DMS 273 (cell line): ENCODE measurements around the gene SLIT3.

Source experiments
- DNase-seq: peaks from one replicate; lab custom pipeline; 2025; ENCODE audit not compliant: unreplicated experiment; lab: John Stamatoyannopoulos, UW

Gene SLIT3

DNA sequence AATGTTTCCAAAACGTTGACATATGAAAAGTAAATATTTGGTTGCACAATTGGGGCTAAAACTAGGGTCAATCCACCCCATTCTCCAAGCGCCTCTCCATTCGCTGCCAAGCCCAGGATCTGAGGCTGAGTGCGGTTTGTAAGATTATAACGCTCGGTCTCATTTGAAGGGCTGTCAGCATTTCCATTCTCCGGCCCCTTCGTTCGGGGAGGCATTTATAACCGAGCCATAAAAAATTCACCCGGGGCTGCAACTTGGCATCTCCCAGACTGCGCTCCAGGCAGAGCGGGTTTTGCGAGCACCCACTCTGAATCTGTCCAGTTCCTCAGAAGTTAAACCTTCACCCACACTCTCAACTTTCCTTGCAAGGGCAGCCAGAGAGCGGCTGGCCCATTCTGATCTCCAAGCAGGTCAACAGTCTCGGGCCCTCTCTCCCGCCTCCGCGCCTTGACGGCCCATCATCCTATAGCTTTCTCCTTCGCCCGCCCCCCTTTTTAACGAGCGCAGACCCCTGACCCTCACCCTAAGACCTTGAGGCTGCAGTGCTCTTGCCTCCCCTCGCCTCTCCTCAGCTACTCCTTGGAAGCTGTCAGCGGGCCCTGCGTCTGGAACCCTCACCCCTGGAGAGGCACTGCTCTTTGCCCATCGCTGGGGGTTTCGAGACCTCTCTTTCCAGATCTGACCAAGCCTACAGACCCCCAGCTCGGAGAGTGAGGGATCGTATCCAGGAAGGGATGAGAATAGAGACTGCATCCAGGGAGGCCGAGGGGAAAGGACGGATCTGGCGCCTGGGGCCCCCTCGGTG lies 1.1 kb downstream of the SLIT3 start:
- peak; percentile 15 for DNase-seq

DNA sequence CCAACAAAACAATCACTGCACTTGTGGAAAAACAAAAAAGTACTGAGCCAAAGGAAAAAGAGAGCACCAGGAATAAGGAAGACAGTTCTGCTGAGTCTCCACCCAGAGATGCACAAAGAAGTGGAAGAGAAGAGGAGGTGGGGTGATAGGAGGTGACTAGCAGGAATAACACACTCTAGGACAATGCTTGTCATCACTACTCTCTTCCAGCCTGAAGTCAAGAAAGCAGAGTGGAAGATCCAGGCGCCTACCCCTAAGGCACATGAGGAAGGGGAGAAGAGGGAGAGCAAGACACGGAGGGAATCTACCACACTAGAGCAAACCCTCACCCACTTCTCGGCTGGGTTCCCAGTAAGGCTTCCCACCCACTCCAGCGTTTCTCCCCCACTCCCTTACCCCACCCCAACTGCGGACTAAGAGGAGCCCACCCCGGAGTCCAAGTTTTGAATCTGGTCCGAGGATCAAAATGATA lies 1.7 kb downstream of the SLIT3 start:
- no peak for DNase-seq

DNA sequence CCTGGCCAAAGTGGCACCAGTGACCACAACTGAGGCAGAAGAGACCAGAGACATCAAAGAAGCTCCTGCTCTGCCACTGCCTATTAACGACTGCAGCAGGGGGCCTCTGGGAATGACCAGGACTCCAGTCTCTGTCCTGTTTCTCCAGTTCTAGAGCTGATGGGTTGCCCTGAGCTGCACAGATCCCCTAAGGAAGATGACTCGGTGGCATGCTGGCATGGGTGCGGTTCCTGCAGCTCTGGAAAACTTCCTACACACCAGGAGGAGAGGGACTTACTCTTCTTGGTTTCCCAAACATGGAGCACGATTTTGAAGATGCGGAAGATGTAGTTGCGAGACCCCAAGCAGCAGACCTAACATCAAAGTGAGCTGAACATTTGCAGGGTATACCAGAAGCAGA lies 2.7 kb downstream of the SLIT3 start:
- no peak for DNase-seq

DNA sequence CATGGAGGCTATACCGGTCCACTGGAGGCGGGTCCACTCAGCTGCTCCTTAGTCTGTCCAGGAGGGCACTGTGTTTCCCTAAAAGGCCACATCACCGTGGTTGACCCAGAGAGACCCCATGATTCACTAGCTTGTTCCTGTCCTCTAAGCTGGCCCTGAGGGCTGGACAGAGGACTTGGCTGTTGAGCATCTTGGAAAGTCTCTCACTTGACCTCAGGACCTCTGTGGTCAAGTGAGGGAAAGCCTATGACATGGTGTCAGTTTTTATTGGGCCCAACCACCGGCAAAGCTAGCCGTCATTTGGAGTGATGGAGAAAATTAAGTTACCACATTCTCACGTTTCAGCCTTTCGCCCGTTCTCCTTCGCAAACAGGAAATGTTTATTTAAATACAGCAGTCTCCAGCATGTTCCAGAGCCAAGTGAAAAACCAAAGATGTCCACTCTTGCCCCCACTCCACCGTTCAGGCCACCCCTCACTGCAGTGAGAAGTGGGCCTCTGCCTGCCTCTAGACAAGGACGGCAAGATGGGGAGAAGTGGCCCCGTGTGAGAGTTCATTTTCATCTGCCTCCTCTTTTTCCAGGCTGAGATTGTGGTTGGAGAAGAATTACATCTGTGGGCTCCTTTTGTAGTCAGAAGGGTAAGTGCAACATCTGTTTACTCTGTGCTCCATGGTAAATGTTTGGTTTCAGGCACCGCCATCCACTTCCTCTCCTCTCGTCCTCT lies 4.4 kb downstream of the SLIT3 start:
- no peak for DNase-seq

DNA sequence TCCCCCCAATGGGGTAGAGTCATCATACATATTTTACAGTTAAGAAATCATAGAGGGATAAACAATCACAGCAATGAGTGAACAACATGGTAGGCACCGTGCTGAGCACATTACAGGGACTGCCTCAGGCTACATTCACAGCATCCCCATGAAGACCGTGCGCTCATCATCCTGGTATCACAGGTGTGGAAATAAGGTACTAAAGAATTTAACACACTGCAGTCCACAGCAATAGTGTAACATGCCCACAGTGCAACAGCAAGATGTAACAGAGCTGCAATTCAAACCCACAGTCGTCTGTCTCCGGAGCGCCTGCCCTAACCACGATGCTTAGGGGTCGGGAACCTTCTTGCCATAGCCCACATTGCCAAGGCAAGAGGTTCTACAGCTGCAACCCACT lies 5.6 kb downstream of the SLIT3 start:
- DNase-seq, result no peak

DNA sequence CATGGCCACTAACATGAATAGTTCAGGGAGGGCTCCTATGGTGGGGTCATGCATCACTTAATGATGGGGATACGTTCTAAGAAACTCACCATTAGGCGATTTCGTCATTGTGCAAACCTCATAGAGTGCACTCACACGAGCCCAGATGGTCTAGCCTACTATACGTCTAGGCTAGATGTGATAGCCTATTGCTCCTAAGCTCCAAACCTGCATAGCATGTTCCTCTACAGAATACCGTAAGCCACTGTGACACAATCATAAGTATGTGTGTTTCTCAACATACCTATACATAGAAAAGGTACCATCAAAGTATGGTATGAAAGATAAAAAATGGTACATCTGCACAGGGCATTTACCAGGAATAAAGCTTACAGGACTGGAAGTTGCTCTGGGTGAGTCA lies 6.3 kb downstream of the SLIT3 start:
- DNase-seq, result no peak

DNA sequence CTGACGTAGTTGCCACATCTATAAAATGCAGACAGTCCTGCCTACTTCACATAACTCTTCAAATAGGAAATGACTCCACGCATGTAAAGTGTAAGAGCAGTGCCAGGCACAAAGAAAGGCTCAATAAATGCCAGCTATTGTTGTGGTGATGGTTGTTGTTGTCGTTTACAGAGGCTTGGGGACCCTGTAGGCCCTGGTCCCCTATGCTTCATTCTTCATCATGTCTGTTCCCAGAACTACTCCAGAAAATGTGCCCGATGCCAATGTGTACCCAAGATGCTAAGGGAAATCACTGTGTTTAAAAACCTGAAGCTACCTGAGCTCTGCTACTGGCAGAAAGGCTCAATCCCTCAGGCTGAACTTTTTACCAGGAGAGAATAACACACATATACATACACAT lies 9.1 kb downstream of the SLIT3 start:
- DNase-seq, result no peak

DNA sequence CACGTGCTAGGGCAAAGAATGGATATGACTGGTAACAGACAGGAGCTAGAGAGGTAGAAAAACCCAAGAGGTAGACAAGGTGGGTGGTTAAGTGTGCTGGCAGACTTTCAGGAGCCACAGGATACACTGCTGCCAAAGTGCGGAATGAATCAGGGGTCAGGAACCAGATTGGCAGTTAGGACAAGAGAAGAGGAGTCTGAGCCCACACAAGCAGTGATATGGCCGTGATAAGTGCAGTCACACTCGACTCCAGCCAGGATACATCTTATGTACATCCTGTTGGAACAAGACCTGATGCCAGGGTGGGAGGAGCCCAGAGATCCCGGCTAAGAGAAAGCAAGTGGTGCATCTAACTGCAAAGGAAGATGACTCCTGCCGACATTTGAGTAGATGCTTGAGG lies 10.0 kb downstream of the SLIT3 start:
- no peak for DNase-seq

DNA sequence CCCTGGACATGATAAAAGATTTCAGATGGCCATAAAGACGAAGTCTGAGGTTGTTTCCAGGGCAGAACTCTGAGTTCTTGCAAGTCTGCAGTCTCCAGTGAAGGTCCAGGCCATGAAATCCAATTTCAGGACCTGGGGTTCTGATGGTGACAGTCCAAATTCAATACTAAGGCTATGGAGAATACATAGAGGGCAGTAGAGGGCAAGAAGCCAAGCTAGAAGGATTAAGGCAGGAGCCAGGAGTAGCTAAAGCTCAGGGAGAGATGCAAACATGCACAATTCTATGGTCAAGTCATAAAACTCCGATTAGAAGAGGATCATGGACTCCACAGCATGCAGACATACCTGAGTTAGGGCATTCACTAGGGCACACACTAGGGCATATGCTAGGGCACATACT lies 11.4 kb downstream of the SLIT3 start:
- DNase-seq, result no peak

DNA sequence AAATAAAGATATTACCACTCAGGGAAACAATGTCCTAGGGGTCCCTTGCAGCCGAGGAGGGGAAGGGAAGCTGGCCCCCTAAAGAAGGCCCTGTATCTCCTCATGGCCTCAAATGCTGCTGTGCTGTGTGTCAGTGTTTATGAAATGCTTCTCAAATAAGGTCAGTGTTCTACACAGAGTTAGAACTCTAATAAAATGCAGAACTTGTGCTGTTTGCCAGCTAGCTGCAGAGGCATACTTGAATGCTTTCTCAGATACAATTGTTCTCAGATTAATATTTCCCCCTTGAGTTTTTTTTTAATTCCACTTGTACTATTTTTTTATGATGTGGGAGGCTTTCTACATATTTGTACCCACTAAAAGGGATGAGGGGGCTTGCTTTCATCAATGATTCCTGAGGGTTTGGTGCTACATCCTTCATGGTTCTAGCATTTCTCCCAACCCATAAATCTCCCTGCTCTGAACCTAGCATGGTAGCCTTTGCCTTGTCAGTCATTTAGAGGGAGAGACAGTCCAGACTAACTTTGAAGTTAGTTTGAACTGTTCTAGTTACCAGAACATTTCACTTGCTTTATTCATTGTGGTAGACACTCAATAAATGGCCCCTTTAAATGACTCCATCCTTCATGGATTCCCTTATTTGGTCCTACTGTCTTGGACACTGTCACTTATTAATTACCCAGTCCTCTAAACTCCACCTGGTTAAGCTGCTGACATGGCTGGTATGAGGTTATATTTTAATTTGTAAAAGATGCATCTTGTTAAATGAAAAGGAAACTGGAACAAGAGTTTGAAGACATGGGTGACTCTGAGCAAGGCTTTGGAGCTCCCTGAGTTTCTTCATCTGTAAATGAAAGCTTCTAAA lies 12.6 kb downstream of the SLIT3 start:
- DNase-seq, result no peak

DNA sequence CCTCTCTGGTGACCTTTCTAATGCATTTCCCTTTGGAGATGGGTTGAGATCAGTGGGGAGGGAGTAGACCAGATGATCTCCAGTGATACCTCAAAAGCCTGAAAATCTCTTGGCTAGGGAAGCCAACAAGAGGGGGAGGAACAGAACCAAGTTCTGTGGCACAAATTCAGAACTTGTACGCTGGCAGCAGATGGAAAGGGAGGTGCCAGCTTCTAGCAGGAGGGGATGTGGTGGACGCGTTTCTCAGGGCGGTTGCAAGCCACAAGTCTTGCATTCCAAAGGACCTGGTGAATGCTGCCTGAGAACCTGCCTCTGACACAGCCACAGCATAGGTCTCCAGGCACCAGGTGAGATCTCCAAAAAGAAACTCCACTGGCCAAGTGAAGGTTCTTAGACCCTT lies 13.4 kb downstream of the SLIT3 start:
- DNase-seq, result peak; percentile 32

DNA sequence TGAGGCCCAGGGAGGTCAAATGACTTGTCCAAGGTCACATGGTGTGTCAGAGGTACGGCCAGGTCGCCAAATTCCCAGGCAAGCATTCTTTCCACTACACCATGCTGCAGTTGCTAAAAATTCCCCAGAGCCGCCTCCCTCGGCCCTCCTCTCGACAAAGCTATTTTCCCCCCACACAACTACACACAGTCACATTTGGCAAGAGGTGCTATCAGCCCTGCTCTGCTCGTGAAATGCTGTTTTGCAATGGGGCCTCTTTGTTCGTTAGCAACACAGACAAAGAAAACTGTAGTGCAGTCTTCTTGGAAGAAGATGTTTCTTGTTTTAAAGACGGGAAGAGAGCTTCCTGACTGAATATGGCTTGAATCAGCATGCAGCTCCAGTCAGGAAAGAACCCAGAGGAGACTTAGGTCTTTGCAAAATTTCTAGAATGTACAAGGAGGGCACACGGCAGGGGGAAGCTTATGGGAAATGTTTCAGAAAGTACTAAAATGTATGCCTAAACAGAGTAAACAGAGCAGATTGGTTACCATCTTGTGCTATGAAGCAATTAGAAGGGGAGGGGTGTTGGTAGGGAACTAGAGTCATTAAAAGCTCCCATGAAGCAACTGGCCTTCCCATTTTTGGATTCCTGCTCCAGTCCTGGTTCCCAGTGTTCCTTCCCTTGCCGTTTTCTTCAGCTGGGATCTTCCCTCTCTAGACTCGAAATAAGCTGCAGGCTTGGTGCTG lies 14.2 kb downstream of the SLIT3 start:
- DNase-seq, result peak; percentile 40

DNA sequence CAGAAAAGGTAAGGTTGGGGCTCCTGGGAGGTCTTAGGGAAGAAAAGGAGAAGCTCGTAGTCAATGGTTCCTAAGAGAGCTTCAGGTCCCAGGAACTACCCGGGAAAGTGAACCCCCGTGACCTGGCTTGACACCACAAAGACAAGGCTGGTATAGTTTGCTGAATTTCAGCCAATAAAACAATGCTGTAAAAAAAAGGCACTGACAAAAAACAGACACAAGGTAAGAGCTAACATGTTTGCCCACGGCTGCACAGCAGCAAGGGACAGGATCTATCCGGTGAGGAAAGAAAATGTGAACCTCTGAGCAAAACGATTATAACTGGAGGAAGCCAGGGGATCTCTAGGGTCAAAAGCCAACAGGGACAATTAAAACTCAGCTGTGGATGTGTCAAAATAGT lies 17.1 kb downstream of the SLIT3 start:
- DNase-seq, result no peak

DNA sequence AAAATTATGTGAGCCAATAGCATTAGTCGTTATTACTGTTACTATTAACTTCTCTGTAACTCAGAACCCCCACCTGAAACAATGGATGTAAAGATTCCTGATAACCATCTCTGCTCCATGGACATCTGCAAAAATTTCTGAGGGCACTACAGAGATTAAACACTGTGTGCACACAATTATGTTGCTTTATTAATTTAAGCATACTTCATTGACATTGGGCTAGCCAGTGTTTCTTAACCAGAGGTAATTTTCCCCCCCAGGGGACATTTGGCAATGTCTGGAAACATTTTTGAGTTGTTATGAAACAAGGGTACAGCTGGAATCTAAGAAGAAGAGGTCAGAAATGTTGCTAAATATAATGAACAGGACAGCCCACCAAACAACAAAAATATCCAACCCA lies 19.3 kb downstream of the SLIT3 start:
- DNase-seq, result no peak

DNA sequence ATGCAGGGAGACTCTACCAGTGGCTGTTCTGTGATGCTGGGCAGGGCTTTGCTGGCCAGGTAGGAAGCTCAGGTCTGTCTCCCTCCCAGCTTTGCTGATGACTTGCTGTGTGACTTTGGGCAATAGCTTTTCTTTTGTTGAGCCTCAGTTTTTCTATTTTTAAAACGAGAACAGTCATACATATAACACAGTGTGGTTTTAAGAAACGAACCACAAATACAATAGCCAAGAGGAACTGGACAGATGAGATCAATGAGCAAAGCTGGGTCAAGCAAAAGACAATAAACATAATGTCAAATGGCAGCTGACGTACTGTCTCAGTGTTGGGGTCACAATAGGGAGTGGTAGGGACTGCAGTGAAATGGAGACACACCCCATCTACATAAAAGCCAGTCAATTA lies 20.2 kb downstream of the SLIT3 start:
- no peak for DNase-seq

DNA sequence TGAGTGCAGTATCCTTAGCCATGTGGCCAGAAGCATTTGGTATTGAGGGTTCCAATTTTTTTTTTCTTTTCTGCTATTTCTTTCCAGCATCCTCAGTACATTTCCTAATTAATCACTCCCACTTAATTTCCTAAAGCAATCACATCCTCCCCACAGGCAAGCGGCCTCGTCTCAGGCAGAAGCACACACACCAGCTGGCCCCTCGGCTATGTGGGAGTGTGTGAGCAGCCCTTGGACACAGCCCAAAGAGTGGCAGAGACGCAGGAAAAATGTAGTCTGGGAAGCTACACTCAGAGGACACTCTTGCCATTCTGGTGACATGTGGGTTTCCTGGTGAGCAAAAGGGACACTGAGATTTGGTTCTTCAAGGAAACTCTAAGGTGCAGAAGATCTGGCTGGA lies 20.7 kb downstream of the SLIT3 start:
- DNase-seq, result peak; percentile 72

DNA sequence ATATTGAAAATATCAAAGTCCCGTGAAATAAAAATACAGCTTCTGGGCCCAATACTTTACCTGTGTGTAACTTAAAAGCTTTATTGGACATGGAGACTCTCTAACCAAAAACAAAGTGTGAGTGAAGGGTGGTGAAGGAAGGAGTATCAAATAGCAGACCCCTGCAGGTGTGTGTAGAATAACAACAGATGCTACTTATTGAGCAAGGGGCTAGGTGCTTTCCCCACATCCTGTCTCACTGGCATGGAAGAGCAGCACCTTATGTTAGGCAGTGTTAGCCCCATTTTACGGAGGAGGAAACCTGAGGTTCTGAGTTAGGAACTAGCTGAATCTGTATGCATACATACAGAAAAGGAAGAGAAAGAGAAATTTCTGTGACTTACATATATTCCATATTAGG lies 21.8 kb downstream of the SLIT3 start:
- peak; percentile 62 for DNase-seq

DNA sequence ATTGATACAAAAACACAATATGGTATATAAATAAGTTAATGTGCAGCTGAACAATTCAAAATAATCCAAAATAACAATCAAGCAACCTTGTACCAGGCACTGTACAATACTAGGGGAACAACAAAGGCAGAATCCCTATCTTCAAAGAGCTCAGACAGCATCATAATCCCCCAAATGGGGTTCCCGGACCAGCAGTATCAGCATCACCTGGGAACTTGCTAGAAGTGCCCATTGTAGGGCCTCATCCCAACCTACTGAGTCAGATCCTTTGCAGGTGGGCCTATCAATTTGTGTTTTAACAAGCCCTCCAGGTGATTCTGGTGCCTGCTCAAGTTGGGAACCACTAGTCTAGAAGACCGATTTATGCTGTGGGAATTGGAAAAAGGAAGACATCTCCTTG lies 27.1 kb downstream of the SLIT3 start:
- DNase-seq, result no peak

DNA sequence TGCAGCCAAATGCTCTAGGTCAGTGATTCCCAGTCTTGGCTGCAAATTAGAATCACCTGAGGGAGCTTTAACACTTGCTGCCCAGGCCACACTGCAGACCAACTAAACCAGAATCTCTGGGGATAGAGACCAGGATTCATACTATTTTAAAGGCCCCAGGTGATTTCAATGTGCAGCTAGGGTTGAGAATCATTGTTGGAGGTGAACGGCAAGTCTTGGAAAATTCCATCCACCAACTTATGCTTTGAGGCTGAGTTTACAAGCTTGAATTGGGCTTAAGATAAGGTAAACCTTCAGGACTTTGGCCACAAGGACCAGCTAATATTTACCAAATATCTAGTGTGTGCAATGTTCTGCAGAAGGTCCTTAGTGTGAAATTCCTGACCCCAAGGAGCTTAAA lies 27.5 kb downstream of the SLIT3 start:
- DNase-seq, result no peak

DNA sequence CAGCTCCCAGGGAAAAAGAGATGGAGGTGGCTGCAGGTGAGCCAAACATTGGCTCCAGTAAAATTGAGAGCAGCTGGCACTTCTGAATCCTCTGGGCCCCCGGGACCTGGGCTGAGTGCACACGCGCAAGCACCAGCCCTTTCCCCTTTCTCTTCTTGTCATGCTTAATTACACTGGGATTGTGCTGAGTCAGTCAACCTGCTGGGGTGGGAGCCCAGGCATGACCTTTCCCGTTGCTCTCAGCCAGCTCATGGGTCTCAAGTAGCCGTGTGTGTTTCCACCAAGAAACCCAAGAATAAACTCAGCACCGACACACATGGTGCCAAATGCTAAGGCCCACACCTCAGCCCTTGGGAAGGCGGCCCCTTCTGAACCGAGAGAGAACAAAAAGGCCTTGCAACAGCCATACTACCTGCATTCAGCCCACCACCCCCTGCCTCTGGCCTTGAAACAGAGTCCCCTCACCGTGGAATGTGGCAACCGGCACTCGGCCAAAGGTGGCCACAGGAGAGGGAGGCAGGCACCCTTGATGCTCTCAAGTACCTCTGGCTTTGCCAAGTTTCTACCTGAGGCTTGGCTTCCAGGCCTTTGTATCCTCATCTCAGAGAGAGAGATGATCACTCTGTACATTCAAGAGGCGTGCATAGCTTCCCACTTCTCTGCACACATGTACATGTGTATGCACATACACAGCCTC lies 28.1 kb downstream of the SLIT3 start:
- peak; percentile 61 for DNase-seq
